ENCODE data around the gene SAFB2.

DNA sequence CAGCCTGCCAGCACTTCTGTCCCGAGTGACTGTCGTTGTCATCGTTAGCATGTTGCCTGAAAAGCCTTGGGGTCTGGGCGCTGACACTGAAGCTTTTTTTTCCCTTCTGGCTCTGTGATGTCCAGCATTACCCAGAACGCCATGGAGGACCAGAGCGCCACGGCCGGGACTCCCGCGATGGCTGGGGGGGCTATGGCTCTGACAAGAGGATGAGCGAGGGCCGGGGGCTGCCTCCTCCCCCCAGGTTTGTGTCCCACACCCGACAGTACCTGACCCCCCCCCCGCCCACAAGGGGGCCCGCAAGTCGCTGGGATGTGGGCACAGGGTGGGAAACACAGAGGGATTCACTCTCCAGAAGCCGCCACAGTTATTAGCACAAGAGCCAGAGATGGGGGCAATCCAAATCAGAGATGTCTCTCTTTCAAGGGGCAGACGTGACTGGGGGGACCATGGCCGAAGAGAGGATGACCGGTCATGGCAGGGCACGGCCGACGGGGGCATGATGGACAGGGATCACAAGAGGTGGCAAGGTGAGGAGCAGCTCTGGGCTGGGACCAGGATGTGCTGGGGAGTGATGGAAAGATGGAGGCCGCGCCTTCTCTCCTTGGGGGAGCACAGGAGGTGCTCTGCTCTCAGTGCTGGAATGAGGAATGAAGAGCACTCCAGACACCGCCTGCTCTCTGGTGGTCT is 44.5 kb upstream of the SAFB2 start:
- TF ChIP-seq CTCF (IDR thresholded peaks at IDR 0.05; ENCODE audit: low read length) = no peak
- TF ChIP-seq EZH2 (IDR thresholded peaks at IDR 0.05; ENCODE audit: borderline replicate concordance, low read length) = no peak
